GM23248 (cell line): Measurements from ENCODE around the gene ADAM10.

ENCODE experiments used
- EZH2 ChIP-seq: fragments of 200-600 bp; sonication (generic); IDR thresholded peaks from 2 replicates; pipeline ENCODE4 v1.6.1; 2018; ENCODE audit warnings: antibody characterized with exemption, mild to moderate bottlenecking; ENCODE audit not compliant: insufficient read depth, poor library complexity, severe bottlenecking
- EZH2phosphoT487 ChIP-seq: fragments of 200-600 bp; sonication (generic); IDR thresholded peaks from 2 replicates; pipeline ENCODE4 v1.6.1; 2018; ENCODE audit warnings: antibody characterized with exemption, moderate library complexity, mild to moderate bottlenecking, low read depth; ENCODE audit not compliant: insufficient read depth

- TF ChIP-seq EZH2phosphoT487 (no peak), EZH2 (no peak)
These were observed 166.2 kb downstream of the ADAM10 start for GRCh38 chr15:58583171-58583908.
